Stimulated activated CD8-positive, alpha-beta memory T cell treated with anti-CD3 and anti-CD28 coated beads, Interleukin-12 subunit alpha, Interleukin-12 subunit beta, amount 100 ng/mL, for 24 hours (primary cell): Measurements from ENCODE around the gene MEFV.
"Not testable (repeated sequence)": the region's sequence is repeated elsewhere in the genome, so short reads cannot be mapped to it uniquely, and the experiment has no call there.

Experiments
- DNase-seq: peaks from one replicate; pipeline ENCODE4 v3.0.0-alpha.2; 2020; ENCODE audit errors: extremely low read depth

The MEFV gene

GRCh38 chr16:3256146-3256865, at the start of gene MEFV:
Gene MEFV, minus strand, starts transcription at chr16:3256633. Its CDS starts 46 bp downstream, at chr16:3256587.
- no peak for DNase-seq

DNA sequence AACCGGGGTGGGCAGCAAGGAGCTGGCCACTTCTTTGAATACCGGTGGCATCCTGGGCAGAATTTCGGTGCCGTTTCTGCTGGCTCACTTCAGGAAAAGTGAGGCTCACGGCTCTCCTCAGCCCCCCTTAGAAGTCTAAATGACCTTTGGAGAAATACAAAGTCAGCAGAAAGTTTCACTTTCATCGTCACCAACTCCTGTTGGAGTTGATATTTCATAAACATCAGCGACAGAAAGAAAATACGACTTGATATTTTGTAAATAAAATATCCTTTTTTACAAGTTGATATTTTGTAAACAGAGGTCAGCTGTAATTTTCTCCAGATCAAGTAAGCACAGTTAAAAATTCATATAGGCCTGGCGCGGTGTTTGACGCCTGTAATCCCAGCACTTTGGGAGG, 49.6 kb upstream of the MEFV start:
- DNase-seq, result no peak

DNA sequence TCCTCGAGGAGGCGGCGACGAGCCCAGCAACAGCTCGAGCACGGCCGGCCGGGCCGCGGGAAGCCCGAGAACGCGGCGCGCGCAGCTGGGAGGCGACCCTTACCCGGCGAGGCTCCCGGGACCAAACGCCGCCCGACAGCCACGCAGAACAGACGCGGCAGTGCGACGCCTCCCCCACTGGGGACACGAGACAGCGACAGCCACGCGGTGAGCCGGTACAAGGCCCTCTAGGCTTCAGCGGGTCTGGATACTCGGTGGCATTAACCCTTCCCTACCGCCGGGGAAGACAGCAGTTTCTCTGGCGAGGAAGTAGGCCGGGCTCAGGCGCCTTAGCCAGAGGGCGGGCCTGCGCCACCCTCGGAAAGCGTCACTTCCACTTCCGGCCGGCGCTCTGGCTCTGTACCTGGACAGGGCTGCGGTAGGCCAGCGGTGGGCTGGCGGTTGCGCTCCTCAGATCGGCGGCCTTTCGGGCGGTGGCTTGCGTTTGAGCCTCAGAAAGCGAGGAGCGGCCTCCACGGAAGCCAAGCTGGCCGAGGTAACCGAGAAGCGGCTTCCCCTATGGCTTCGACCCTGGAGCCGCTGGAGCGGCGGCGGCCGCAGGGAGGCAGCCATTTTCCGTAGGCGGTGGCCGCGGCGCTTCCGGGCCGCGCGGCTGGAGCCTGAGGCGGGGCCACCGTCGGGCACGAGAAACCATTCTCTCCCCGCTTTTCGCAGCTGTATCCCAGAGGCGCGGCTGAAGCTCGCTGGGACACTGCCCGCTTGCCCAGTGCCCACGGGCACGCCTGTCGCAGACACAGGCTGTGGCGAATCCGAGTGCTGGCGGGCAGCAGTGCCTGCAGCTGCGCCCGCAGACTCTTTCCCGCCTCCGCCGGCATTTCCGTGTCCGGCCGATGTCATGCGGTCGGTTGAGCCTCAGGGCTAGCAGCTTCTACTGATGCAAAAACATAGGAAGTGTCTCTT, 49.0 kb upstream of the MEFV start, which contains the start of the genes TIGD7 and ZNF75A:
TIGD7 (minus strand) TSS at position 322 of the 960 bp plus-strand sequence. CDS start 4,816 bp downstream, outside the sequence.
ZNF75A (plus strand) TSS at position 389 of the 960 bp plus-strand sequence. CDS start 2,932 bp downstream, outside the sequence.
- peak; percentile 50 for DNase-seq

DNA sequence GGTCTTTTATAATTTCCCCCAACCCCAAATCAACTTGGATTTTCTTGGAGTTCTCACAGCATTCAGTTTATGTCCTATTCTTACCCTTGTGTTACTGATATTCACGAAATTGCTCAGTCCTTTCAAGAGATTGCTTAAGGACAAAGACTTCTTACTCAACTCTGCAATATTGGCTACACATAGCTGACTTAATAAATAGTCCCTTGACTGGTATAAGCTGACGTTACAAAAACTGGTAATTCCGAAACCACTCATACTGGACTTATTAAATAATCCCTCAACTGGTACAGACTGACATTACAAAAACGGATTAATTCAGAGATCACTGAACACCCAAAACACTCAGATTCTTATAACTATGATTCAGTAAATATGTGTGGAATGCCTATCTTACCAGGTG, 47.9 kb upstream of the MEFV start:
- no peak for DNase-seq

DNA sequence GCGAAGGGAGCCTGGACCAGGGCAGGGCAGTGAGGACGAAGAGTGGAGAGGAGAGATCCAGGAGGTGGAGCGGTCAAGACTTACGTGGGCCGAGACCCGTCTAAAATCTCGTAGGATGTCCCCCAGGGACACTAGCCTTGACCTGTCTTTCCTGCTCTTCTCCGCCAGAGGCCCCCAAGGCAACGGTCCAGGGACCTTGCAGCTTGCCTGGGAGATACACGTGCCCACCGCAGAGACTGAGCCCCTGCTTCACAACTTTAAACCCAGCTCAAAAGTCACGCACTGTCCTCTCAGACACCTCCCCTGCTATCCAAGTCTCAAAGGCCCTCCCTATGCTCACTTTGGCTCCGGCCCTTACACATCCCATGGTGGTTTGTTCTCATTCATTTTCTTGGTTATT, 39.4 kb upstream of the MEFV start:
- no peak for DNase-seq

GRCh38 chr16:3295209-3295608, 38.8 kb upstream of the MEFV start:
- no peak for DNase-seq

DNA sequence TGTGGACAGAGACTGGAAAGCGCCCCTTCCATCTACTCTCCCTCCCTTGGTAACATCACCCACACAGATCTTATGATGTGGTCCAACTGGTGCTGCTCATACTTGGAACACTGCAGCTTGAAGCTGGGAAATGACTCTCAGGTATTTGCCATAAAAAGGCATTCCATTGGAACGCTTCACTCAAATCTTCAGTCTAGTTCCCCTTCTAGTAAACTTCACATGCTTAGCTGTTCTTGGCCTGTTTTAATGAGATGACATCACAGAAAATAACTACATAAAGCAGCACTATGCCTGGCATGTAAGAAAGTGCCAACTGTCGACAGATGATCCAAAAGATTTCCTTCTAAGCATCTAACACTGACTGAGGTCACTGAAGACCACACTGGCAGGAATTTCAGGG, 36.2 kb upstream of the MEFV start:
- DNase-seq, result no peak

- DNase-seq, result no peak
Measured at GRCh38 chr16:3289998-3290673, 33.7 kb upstream of the MEFV start.

GRCh38 chr16:3285131-3285530, 28.7 kb upstream of the MEFV start:
- DNase-seq, result no peak

DNA sequence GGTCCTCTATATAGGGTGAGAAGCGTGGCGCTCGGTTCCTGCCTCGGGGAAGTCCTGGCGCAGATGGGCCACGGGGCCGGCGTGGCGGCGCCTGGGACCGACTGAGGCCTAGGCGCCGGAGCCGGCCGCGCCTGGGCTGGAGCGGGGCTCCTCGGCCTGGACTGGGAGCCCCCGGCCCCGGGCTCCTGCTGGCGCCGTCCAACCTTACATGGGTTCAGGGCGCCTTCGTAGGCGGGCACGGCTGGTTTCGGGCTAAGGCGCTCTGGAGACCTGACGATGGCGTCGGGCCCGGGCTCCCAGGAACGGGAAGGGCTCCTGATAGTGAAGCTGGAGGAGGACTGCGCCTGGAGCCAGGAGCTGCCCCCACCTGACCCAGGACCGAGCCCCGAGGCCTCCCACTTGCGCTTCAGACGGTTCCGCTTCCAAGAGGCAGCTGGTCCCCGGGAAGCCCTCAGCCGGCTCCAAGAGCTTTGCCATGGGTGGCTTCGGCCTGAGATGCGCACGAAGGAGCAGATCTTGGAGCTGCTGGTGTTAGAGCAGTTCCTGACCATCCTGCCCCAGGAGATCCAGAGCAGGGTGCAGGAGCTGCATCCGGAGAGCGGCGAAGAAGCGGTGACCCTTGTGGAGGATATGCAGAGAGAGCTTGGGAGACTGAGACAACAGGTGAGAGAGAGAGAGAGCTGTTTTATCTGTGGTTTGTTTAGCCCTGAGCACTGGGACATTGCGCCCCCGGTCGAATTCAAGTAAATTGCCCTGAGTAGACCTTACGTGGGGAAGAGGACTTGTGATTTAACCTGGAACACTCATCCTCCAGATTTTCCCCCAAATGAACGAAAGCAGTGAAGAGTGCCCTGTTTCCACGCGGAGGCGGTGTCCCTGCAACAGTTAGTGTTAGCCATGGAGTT, 27.4 kb upstream of the MEFV start:
- no peak for DNase-seq

GRCh38 chr16:3282730-3283542, 26.5 kb upstream of the MEFV start, which contains the start of gene ZNF263:
Gene ZNF263, plus strand, starts transcription at chr16:3283491. Its CDS starts 328 bp downstream, at chr16:3283819.
- peak; percentile 82 for DNase-seq

DNA sequence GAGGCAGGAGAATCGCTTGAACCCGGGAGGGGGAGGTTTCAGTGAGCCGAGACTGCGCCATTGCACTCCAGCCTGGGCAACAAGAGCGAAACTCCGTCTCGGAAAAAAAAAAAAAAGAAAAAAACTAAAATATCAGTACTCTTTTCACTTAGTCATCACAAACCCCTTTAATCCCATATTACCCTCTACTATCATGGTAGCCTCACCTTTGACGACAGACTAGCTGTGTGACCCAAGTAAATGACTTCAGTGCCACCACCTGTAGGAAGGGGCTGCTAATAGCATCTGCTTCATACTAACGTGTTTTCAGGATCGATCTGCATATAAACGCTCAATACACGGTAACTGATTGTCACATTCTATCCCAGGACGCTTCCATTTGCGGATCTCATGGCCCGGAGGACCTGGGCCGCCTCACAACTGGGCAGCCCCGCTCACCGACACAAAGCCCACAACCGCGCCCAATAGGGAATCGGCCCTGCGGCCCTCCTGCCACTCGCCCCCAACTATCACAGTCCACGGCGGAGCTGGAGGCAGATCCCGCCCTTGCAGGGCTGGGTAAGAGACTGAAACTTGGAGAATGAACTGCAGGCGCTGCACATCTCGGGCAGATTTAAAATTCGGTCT, 25.8 kb upstream of the MEFV start:
- no peak for DNase-seq

GRCh38 chr16:3281222-3281820, 24.9 kb upstream of the MEFV start:
- no peak for DNase-seq

DNA sequence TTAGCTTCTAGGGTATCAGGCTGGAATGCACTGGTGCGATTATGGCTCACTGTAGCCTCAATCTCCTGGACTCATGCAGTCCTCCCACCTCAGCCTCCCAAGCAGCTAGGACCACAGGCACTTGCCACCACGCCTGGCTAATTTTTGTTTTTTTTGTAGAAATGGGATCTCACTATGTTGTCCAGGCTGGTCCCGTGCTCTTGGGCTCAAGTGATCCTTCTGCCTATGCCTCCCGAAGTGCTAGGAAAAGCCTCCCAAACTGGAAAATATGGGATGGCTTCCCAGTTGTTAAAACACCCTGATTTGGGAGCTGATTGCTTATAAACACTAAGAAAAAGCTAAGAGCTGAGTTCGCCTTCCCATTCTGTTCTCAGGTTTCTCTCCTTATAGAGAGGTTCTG, 20.2 kb upstream of the MEFV start:
- DNase-seq, result no peak

GRCh38 chr16:3274947-3275346, 18.5 kb upstream of the MEFV start:
- no peak for DNase-seq

DNA sequence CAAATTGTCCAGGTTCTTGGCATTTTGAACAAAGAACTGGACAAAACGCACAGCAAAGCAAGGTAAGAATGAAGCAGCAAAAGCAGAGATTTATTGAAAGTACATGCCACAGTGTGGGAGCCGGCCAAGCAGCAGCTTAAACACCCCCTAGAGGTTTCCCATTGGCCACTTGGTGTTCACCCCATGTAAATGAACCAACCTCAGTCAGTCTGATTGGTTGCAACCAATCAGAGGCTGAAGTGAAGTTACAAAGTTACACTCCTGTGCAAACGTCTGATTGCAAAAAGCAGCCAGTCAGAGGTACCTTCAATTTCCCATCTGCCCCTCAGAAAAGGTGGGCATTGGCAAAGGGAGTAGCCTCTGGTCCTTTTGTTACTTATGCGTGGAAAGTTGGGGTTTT, 18.1 kb upstream of the MEFV start:
- DNase-seq, result no peak

- DNase-seq, result not testable (repeated sequence)
Measured at GRCh38 chr16:3271281-3271680, 14.8 kb upstream of the MEFV start.

- DNase-seq, result not testable (repeated sequence)
Measured at GRCh38 chr16:3270718-3271117, 14.3 kb upstream of the MEFV start.

- DNase-seq, result no peak
Measured at GRCh38 chr16:3268294-3268693, 11.9 kb upstream of the MEFV start.
